Natural killer cell (primary cell): ENCODE results near the gene XRCC5. TPM values are rescaled to one million over a fixed set of nuclear protein-coding genes. Genes with fewer than 3 reads are reported as not detected.

Source experiments
- ATAC-seq, 3 donors: fragments of 150-1000 bp in 2 of 3; fragments of 200-7000 bp in 1 of 3; cut with Tn5 transposase; 1 replicate in 1 of 3; 2 replicates in 2 of 3; pipeline ENCODE4 v1.10.0; 2021; ENCODE audit warnings: mild to moderate bottlenecking in 2 of 3, moderate library complexity in 2 of 3
- DNase-seq, 2 donors: peaks; one replicate each; pipeline versions ENCODE4 v3.0.0 to v3.0.0-alpha.2; 2013 to 2021; ENCODE audit warnings: mixed read lengths in 1 of 2
- H3K27ac ChIP-seq: one replicate; pipeline ENCODE4 v1.5.1; 2013; ENCODE audit warnings: mild to moderate bottlenecking, low read length
- H3K27me3 ChIP-seq: one replicate; pipeline ENCODE4 v1.6.1; 2013; ENCODE audit warnings: low read length; ENCODE audit not compliant: control insufficient read depth, insufficient read depth
- H3K36me3 ChIP-seq: one replicate; pipeline ENCODE4 v1.6.1; 2013; ENCODE audit warnings: low read length; ENCODE audit not compliant: control insufficient read depth, insufficient read depth
- H3K4me1 ChIP-seq: one replicate; pipeline ENCODE4 v1.6.1; 2013; ENCODE audit warnings: low read length; ENCODE audit not compliant: control insufficient read depth, insufficient read depth
- H3K4me3 ChIP-seq: one replicate; pipeline ENCODE4 v1.5.1; 2013; ENCODE audit warnings: low read length
- H3K9me3 ChIP-seq: one replicate; pipeline ENCODE4 v1.6.1; 2013; ENCODE audit warnings: low read length; ENCODE audit not compliant: control insufficient read depth, insufficient read depth
- H3K27ac Mint-ChIP-seq, 2 donors: one replicate each; pipeline ENCODE4 v1.8.0; 2022; ENCODE audit warnings: mild to moderate bottlenecking in 2 of 2, mixed read lengths in 2 of 2, moderate library complexity in 1 of 2
- H3K27me3 Mint-ChIP-seq, 2 donors: one replicate each; pipeline ENCODE4 v1.8.0; 2022; ENCODE audit warnings: low read depth in 2 of 2, mixed read lengths in 2 of 2
- H3K36me3 Mint-ChIP-seq: one replicate; pipeline ENCODE4 v1.8.0; 2022; ENCODE audit warnings: mixed read lengths
- H3K4me1 Mint-ChIP-seq, 2 donors: one replicate each; pipeline ENCODE4 v1.8.0; 2022; ENCODE audit warnings: mixed read lengths in 2 of 2
- H3K4me3 Mint-ChIP-seq: one replicate; pipeline ENCODE4 v1.8.0; 2022; ENCODE audit warnings: mild to moderate bottlenecking, moderate library complexity, mixed read lengths
- H3K9me3 Mint-ChIP-seq, 2 donors: one replicate each; pipeline ENCODE4 v1.8.0; 2022; ENCODE audit warnings: mixed read lengths in 2 of 2
- WGBS: methylation state at CpG from one replicate; pipeline ENCODE4 v1.1.7; 2013; ENCODE audit warnings: missing lambda C conversion rate; ENCODE audit not compliant: insufficient coverage; 5-methylcytosine and 5-hydroxymethylcytosine counted together
- intact Hi-C: fragments of 100-400 bp; cut with micrococcal nuclease; formaldehyde crosslinking; loops from one replicate; pipeline ENCODE4 v1.14.2; 2022
- total RNA-seq, 4 donors: library from RNA; stranded (reverse); fragments of 120-200 nt in 1 of 4; gene quantifications; one replicate each; pipeline versions ENCODE4 v1.2.3 to v1.2.4, GENCODE V29; 2013 to 2022
- TF ChIP-seq, protein P1 (sequence below): fragments of 200-600 bp; IDR thresholded peaks from one replicate; pipeline ENCODE4 v1.8.0; 2022; ENCODE audit warnings: antibody characterized with exemption

XRCC5 gene
- total RNA-seq, 3 donors from 2014 or later (not counting 1 experiment from before 2014, with no cell fraction given): 188 to 220 (median 201) TPM

GRCh38 chr2:216194013-216194412 lies 84.9 kb downstream of the XRCC5 start:
- whole genome bisulfite sequencing: 83% methylated on average over 2 of the region's 3 CpGs
- H3K4me3 ChIP-seq: no peak overlapping the region
- H3K4me3 Mint-ChIP-seq: no peak overlapping the region
- H3K36me3 Mint-ChIP-seq: peaks cover 21% of the 10 kb centered on the region
- H3K36me3 ChIP-seq: peaks cover 74% of the 10 kb centered on the region
- intact Hi-C loops: no loop called here
- no peaks in the 10 kb centered on the region for H3K9me3 ChIP-seq
- no peaks in the 10 kb centered on the region for H3K4me1 ChIP-seq
- H3K27me3 Mint-ChIP-seq: no peaks in the 10 kb centered on the region
- ATAC-seq (no peak), DNase-seq (no peak)
- H3K27ac Mint-ChIP-seq: peak overlapping the region; percentile 67 to 70
- H3K27ac ChIP-seq: no peak overlapping the region
- TF ChIP-seq, protein P1, sequence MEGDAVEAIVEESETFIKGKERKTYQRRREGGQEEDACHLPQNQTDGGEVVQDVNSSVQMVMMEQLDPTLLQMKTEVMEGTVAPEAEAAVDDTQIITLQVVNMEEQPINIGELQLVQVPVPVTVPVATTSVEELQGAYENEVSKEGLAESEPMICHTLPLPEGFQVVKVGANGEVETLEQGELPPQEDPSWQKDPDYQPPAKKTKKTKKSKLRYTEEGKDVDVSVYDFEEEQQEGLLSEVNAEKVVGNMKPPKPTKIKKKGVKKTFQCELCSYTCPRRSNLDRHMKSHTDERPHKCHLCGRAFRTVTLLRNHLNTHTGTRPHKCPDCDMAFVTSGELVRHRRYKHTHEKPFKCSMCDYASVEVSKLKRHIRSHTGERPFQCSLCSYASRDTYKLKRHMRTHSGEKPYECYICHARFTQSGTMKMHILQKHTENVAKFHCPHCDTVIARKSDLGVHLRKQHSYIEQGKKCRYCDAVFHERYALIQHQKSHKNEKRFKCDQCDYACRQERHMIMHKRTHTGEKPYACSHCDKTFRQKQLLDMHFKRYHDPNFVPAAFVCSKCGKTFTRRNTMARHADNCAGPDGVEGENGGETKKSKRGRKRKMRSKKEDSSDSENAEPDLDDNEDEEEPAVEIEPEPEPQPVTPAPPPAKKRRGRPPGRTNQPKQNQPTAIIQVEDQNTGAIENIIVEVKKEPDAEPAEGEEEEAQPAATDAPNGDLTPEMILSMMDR: no peak
- H3K27me3 ChIP-seq: no peaks in the 10 kb centered on the region
- peaks cover 26 to 35% of the 10 kb centered on the region in 2 donors for H3K4me1 Mint-ChIP-seq
- no peaks in the 10 kb centered on the region for H3K9me3 Mint-ChIP-seq

- Mint-ChIP-seq H3K4me1 (peaks cover 21 to 33% of the 10 kb centered on the region in 2 donors), H3K27ac (peak overlapping the region in 1 of 2 donors; percentile 70), H3K27me3 (no peaks in the 10 kb centered on the region), H3K9me3 (no peaks in the 10 kb centered on the region), H3K36me3 (peaks cover 21% of the 10 kb centered on the region), H3K4me3 (no peak overlapping the region)
- H3K27me3 ChIP-seq: no peaks in the 10 kb centered on the region
- TF ChIP-seq, protein P1: no peak
- H3K4me1 ChIP-seq: no peaks in the 10 kb centered on the region
- H3K4me3 ChIP-seq: no peak overlapping the region
- H3K9me3 ChIP-seq: no peaks in the 10 kb centered on the region
- DNase-seq (no peak), ATAC-seq (no peak)
- peaks cover 78% of the 10 kb centered on the region for H3K36me3 ChIP-seq
- H3K27ac ChIP-seq: no peak overlapping the region
- intact Hi-C loops: no loop called here
- 88% methylated on average over 4 of the region's 4 CpGs for WGBS
Measured at GRCh38 chr2:216194561-216194960, 85.4 kb downstream of the XRCC5 start.

GRCh38 chr2:216195565-216196029 lies 86.4 kb downstream of the XRCC5 start:
- DNase-seq (no peak), ATAC-seq (no peak)
- Mint-ChIP-seq H3K27ac (peak overlapping the region; percentile 63 to 74), H3K4me1 (peaks cover 17 to 25% of the 10 kb centered on the region in 2 donors), H3K27me3 (no peaks in the 10 kb centered on the region), H3K9me3 (no peaks in the 10 kb centered on the region), H3K4me3 (no peak overlapping the region), H3K36me3 (peaks cover 21% of the 10 kb centered on the region)
- Histone ChIP-seq H3K4me1 (no peaks in the 10 kb centered on the region), H3K9me3 (no peaks in the 10 kb centered on the region), H3K4me3 (no peak overlapping the region), H3K27me3 (no peaks in the 10 kb centered on the region), H3K36me3 (peaks cover 81% of the 10 kb centered on the region), H3K27ac (no peak overlapping the region)
- intact Hi-C loops: no loop called here
- TF ChIP-seq, protein P1: no peak
- 83% methylated on average over 2 of the region's 4 CpGs for WGBS

DNA sequence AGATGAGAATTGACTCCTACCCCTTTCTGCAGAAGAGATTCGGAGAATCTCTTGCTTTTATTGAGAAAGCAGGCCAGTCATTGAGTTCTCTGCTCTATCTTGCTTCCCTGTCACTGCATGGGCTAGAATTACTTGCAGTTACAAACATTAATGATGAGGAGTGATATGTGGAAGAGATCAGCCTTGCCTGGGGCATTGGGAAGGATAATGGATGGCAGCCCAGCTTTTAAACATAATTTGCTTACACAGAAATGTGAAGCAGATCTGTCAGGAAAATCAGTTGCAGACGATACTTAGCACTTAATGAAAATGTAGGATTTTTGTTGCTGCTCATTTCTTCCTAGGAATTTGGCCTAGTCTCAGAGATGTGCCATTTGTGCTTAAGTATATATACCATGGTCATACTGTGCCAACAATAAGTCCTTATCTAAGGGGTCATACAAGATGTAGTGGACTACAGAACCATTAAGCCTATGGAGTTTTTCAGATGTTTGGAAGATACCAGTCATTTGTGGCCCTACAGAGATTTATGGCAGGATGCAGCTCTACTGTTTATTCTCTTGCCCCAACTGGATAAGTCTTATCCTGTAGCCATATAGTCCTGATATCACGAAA lies 92.7 kb downstream of the XRCC5 start:
- TF ChIP-seq, protein P1: no peak
- Histone ChIP-seq H3K27me3 (no peaks in the 10 kb centered on the region), H3K9me3 (no peaks in the 10 kb centered on the region), H3K4me1 (no peaks in the 10 kb centered on the region), H3K27ac (no peak overlapping the region), H3K4me3 (no peak overlapping the region), H3K36me3 (peaks cover 89% of the 10 kb centered on the region)
- DNase-seq (no peak), ATAC-seq (no peak)
- Mint-ChIP-seq H3K27ac (peak overlapping the region; percentile 18 to 55), H3K9me3 (no peaks in the 10 kb centered on the region), H3K27me3 (no peaks in the 10 kb centered on the region), H3K4me3 (no peak overlapping the region), H3K36me3 (peaks cover 21% of the 10 kb centered on the region), H3K4me1 (peaks cover 9 to 25% of the 10 kb centered on the region in 2 donors)
- 90% methylated on average over 3 of the region's 3 CpGs for WGBS
- intact Hi-C loops: no loop called here
